Stimulated activated CD8-positive, alpha-beta memory T cell treated with anti-CD3 and anti-CD28 coated beads, Interleukin-12 subunit alpha, Interleukin-12 subunit beta, amount 100 ng/mL, for 4 hours (primary cell): ENCODE measurements around the gene SLC25A53.
"Not testable (repeated sequence)": the region's sequence is repeated elsewhere in the genome, so short reads cannot be mapped to it uniquely, and the experiment has no call there.

Source experiments
- DNase-seq: peaks from one replicate; pipeline ENCODE4 v3.0.0-alpha.2; 2020; ENCODE audit warnings: low read depth

The SLC25A53 gene

GRCh38 chrX:104130808-104131207, 26.0 kb downstream of the SLC25A53 start:
- no peak for DNase-seq

- no peak for DNase-seq
These were observed 30.0 kb downstream of the SLC25A53 start for GRCh38 chrX:104126856-104127255.

GRCh38 chrX:104122829-104123228, 34.0 kb downstream of the SLC25A53 start:
- DNase-seq, result no peak

DNA sequence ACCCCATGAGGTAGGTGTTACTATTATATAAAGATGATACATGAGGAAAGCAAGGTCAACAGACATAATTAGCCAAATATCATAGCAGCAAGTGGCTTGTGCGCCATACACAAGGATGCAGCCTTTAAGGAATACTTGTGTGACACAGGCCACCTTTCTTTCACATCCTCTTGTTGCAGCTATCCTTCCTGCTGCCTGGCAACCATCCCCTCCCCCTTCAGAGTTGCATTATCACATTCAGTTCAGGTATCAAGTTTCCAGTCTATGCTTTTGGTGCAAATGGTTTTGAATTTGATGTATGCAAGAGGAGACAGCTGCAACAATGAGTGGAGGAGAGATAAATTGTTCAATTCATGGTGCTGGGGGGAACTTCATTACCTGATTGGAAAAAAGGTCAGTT, 38.0 kb downstream of the SLC25A53 start:
- no peak for DNase-seq

DNA sequence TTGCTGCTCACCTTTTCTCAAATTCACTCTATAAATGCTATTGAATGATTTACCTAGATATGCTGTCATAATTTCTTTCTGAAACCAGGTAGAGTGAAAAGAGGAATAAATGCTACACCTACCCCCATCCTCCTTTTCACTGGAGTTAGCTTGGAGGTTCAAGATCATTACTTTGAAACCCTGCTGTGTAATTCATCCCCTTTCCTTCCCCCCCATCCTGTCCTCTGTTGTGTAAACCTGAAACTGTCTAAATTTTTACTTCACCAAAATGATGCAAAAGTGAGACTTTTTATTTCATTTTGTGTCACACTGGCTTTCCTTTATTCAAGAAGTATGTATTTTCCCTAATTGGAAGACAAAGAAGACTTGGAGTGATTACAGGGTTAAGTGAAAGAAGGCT, 39.0 kb downstream of the SLC25A53 start:
- no peak for DNase-seq

DNA sequence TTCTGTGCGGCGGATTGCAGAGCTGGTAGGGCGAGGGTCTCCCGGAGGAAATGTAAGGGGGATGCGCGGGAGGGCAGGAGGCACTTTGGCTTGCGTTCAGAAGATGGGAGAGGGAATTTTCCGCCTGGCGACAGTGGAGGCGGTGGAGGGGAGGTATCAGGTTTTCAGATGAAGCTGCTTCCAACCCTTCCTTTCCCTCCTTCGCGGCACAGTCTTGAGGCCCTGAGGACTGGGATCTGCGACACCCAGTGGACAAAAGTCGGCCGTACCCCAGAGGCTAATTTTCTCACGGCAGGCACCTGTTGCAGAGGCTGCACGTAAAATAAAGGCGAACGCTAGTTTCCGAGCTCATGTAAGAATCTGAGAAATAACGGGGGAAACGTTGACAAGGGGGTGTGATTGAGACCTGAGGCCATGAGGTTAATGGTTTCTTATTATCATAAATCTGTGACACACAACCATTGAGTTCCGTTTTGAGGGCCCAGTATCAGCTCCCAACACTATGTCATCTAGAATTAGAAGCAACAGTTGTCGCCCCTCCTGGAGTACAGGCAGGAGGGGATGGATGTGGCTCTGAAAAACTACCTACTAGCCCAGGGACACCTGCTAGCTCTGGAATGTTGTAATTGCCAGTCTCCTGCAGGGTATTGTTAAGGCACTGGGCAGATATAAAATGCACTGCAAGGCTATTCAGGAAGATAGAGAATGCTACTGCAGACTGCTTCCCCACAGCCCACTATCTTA, 43.4 kb downstream of the SLC25A53 start:
- DNase-seq, result peak; percentile 6

- DNase-seq, result no peak
These were observed 44.4 kb downstream of the SLC25A53 start, which contains the start of gene ZCCHC18 for GRCh38 chrX:104112326-104112951. Gene ZCCHC18, plus strand, starts transcription at chrX:104112523. Its CDS starts 1,589 bp downstream, at chrX:104114112.

GRCh38 chrX:104110491-104111240, 46.1 kb downstream of the SLC25A53 start:
- not testable (repeated sequence) for DNase-seq

GRCh38 chrX:104108955-104109354, 47.9 kb downstream of the SLC25A53 start:
- DNase-seq, result no peak

- DNase-seq, result no peak
These were observed 51.2 kb downstream of the SLC25A53 start for GRCh38 chrX:104105330-104106262.

- DNase-seq, result no peak
These were observed 52.1 kb downstream of the SLC25A53 start for GRCh38 chrX:104104676-104105075.

DNA sequence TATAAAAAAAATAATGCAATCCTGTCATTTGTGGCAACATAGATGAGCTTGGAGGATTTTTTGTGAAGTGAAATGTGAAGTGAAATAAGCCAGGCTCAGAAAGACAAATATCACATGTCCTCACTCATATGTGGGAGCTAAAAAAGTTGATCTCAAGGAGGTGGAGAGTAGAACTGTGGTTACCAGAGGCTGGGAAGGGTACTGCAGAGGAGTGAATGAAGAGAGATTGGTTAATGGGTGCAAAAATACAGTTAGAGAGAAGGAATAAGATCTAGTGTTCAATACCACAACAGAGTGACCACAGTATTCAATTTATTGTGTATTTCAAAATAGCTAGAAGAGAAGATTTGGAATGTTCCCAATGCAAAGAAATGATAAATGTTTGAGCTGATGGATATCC, 57.9 kb downstream of the SLC25A53 start:
- no peak for DNase-seq

- no peak for DNase-seq
These were observed 58.5 kb downstream of the SLC25A53 start for GRCh38 chrX:104098151-104098808.

- no peak for DNase-seq
These were observed 70.9 kb downstream of the SLC25A53 start for GRCh38 chrX:104085919-104086318.

GRCh38 chrX:104085477-104085876, 71.3 kb downstream of the SLC25A53 start:
- no peak for DNase-seq

- DNase-seq, result no peak
These were observed 72.1 kb downstream of the SLC25A53 start for GRCh38 chrX:104084534-104085277.

- no peak for DNase-seq
These were observed 72.7 kb downstream of the SLC25A53 start for GRCh38 chrX:104084063-104084462.

DNA sequence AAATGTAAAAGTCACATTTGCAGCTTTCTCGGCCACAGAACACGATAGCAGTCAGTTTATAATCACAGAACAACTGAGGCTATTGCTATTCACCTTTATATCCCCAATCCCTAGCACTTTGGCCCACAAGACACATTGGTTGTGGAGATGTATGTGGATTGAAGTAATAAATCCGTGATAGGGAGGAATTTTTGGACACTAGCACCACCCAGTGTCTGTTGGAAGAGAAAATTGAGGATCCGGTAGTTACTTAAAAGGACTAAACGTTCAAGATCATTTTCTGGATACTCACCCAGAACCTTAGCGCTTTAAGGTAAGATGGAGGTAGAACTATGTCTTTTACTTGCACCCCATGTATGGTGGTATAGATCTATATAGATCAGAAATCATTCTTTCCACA, 79.0 kb downstream of the SLC25A53 start:
- not testable (repeated sequence) for DNase-seq

- DNase-seq, result not testable (repeated sequence)
These were observed 80.9 kb downstream of the SLC25A53 start, which contains the start of gene TMSB15C for GRCh38 chrX:104075778-104076445. Gene TMSB15C, minus strand, starts transcription at chrX:104076236.

DNA sequence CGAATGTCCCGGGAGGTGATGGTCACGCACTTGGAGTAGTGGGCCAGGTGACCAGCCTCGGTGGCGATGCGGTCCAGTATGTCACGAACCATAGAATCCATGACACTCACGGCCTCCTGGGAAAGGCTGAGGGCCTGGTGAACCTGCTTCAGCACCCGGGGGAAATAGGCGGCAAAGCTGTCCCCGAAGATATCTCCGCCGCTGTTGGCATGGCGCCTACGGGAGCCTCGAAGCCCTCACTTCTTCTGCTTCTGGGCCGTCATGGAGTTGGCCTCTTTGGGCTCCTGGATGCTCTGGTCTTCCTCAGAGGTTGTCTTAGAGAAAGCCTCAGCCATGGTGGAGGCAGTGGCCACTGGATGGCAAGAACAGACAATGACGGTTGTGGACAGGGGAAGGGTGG, 94.2 kb downstream of the SLC25A53 start:
- not testable (repeated sequence) for DNase-seq
